ENCODE results near the gene ERGIC2.

ERGIC2 gene

GRCh38 chr12:29374012-29374411, 7.0 kb downstream of the ERGIC2 start:
- no peak for DNase-seq

- no peak for DNase-seq
Observed at GRCh38 chr12:29365091-29365490, 15.9 kb downstream of the ERGIC2 start.

GRCh38 chr12:29354954-29355353, 26.0 kb downstream of the ERGIC2 start:
- no peak for DNase-seq

GRCh38 chr12:29350080-29350479, 30.9 kb downstream of the ERGIC2 start:
- no peak for DNase-seq

- no peak for DNase-seq
Observed at GRCh38 chr12:29346769-29347421, 34.1 kb downstream of the ERGIC2 start.

GRCh38 chr12:29343022-29343799, 37.8 kb downstream of the ERGIC2 start:
- no peak for DNase-seq

GRCh38 chr12:29337325-29337724, 43.6 kb downstream of the ERGIC2 start:
- DNase-seq, result no peak

- no peak for DNase-seq
Observed at GRCh38 chr12:29334937-29335336, 46.0 kb downstream of the ERGIC2 start.

- no peak for DNase-seq
Observed at GRCh38 chr12:29333178-29333577, 47.8 kb downstream of the ERGIC2 start.

- no peak for DNase-seq
Observed at GRCh38 chr12:29329411-29329810, 51.6 kb downstream of the ERGIC2 start.

- DNase-seq, result no peak
Observed at GRCh38 chr12:29322157-29322556, 58.8 kb downstream of the ERGIC2 start.

- DNase-seq, result no peak
Observed at GRCh38 chr12:29320295-29321085, 60.5 kb downstream of the ERGIC2 start.

GRCh38 chr12:29317556-29318363, 63.2 kb downstream of the ERGIC2 start:
- DNase-seq, result peak; percentile 71

- no peak for DNase-seq
Observed at GRCh38 chr12:29316752-29317151, 64.2 kb downstream of the ERGIC2 start.

GRCh38 chr12:29314416-29314815, 66.6 kb downstream of the ERGIC2 start:
- DNase-seq, result peak; percentile 7

- no peak for DNase-seq
Observed at GRCh38 chr12:29310899-29311298, 70.1 kb downstream of the ERGIC2 start.

GRCh38 chr12:29309320-29309902, 71.6 kb downstream of the ERGIC2 start:
- DNase-seq, result no peak

- no peak for DNase-seq
Observed at GRCh38 chr12:29306682-29307081, 74.3 kb downstream of the ERGIC2 start.

GRCh38 chr12:29306266-29306665, 74.7 kb downstream of the ERGIC2 start:
- no peak for DNase-seq

GRCh38 chr12:29304388-29304787, 76.6 kb downstream of the ERGIC2 start:
- no peak for DNase-seq

- no peak for DNase-seq
Observed at GRCh38 chr12:29301114-29301513, 79.9 kb downstream of the ERGIC2 start.

GRCh38 chr12:29299633-29300032, 81.3 kb downstream of the ERGIC2 start:
- DNase-seq, result no peak

All from GF-D8 (cell line).